CD4-positive, alpha-beta T cell (primary cell): ENCODE results near the gene KATNAL1. TPM values are rescaled to one million over a fixed set of nuclear protein-coding genes. Genes with fewer than 3 reads are reported as not detected.

Source experiments
- ATAC-seq: fragments of 200-7000 bp; cut with Tn5 transposase; one replicate; pipeline ENCODE4 v1.10.0; 2022; ENCODE audit warnings: mild to moderate bottlenecking; ENCODE audit not compliant: poor library complexity
- CTCF ChIA-PET: fragments of 350-600 bp; sonication (Branson Sonifier 250); formaldehyde crosslinking; loops from one replicate; lab custom pipeline; 2021; ENCODE audit warnings: antibody characterized with exemption, inconsistent platforms; lab: Charles Lee
- POLR2A ChIA-PET: fragments of 350-600 bp; sonication (Branson Sonifier 250); formaldehyde crosslinking; loops from one replicate; lab custom pipeline; 2021; ENCODE audit warnings: antibody characterized with exemption, inconsistent platforms; lab: Charles Lee
- DNase-seq, 14 experiments: peaks; one replicate each; pipeline ENCODE4 v3.0.0-alpha.2; 2013 to 2020; ENCODE audit warnings: mixed read lengths in 2 of 14
- H3K27ac ChIP-seq, 2 donors: one replicate each; pipeline versions ENCODE4 v1.5.1 to v1.7.0; 2013; ENCODE audit warnings: low read length in 2 of 2, low read depth in 1 of 2, mild to moderate bottlenecking in 1 of 2
- H3K27me3 ChIP-seq, 2 experiments: 1 replicate in 1 of 2; 2 replicates in 1 of 2; pipeline versions ENCODE4 v1.6.1 to v1.7.0; 2013; ENCODE audit warnings: low read length in 2 of 2, control low read depth in 1 of 2, mild to moderate bottlenecking in 1 of 2, moderate library complexity in 1 of 2; ENCODE audit not compliant: insufficient read depth in 2 of 2, control insufficient read depth in 1 of 2
- H3K36me3 ChIP-seq: one replicate; pipeline ENCODE4 v1.6.1; 2013; ENCODE audit warnings: low read length, control low read depth; ENCODE audit not compliant: insufficient read depth
- H3K4me1 ChIP-seq: one replicate; pipeline ENCODE4 v1.6.1; 2013; ENCODE audit warnings: low read length, control low read depth; ENCODE audit not compliant: insufficient read depth
- H3K4me3 ChIP-seq: one replicate; pipeline ENCODE4 v1.5.1; 2013; ENCODE audit warnings: mild to moderate bottlenecking, low read length, moderate library complexity
- H3K9me3 ChIP-seq, 2 experiments: 1 replicate in 1 of 2; 2 replicates in 1 of 2; pipeline versions ENCODE4 v1.6.1 to v1.7.0; 2013; ENCODE audit warnings: low read length in 2 of 2, mild to moderate bottlenecking in 2 of 2, control low read depth in 1 of 2, moderate library complexity in 1 of 2; ENCODE audit not compliant: control insufficient read depth in 1 of 2, insufficient read depth in 1 of 2
- H3K27ac Mint-ChIP-seq: one replicate; pipeline ENCODE4 v1.8.0; 2020; ENCODE audit warnings: mixed read lengths
- H3K27me3 Mint-ChIP-seq: one replicate; pipeline ENCODE4 v1.8.0; 2021; ENCODE audit warnings: mixed read lengths
- H3K36me3 Mint-ChIP-seq: one replicate; pipeline ENCODE4 v1.8.0; 2021; ENCODE audit warnings: low read depth, mixed read lengths
- H3K4me1 Mint-ChIP-seq: one replicate; pipeline ENCODE4 v1.8.0; 2021; ENCODE audit warnings: low read depth, mixed read lengths
- H3K4me3 Mint-ChIP-seq: one replicate; pipeline ENCODE4 v1.8.0; 2020; ENCODE audit warnings: mild to moderate bottlenecking, mixed read lengths
- H3K9me3 Mint-ChIP-seq: one replicate; pipeline ENCODE4 v1.8.0; 2020; ENCODE audit warnings: mixed read lengths
- CTCF ChIP-seq: fragments of 200-600 bp; IDR thresholded peaks from one replicate; pipeline ENCODE4 v1.8.0; 2022; ENCODE audit warnings: antibody characterized with exemption, mild to moderate bottlenecking
- intact Hi-C, 2 experiments: fragments of 100-400 bp; cut with DNase I in 1 of 2; cut with micrococcal nuclease in 1 of 2; formaldehyde crosslinking; loops; one replicate each; pipeline versions ENCODE4 v1.15.1 to v1.9.0; 2023 to 2025; cut with DNase I, micrococcal nuclease
- total RNA-seq, 174 experiments: library from RNA in 2 of 174; stranded (reverse) in 2 of 174; gene quantifications; one replicate each; pipeline ENCODE4 v1.2.3 and lab custom pipeline; 2021 to 2026

Gene KATNAL1
- total RNA-seq, 2 experiments from 2014 or later: 3.3 to 3.4 TPM

GRCh38 chr13:30321256-30321655, 13.9 kb upstream of the KATNAL1 start:
- POLR2A ChIA-PET: no interaction called here
- no peak overlapping the region for H3K4me3 Mint-ChIP-seq
- H3K36me3 Mint-ChIP-seq: no peaks in the 10 kb centered on the region
- no peak for DNase-seq
- H3K9me3 Mint-ChIP-seq: no peaks in the 10 kb centered on the region
- H3K27ac Mint-ChIP-seq: no peak overlapping the region
- ATAC-seq: no peak
- intact Hi-C loops: no loop called here
- no peak overlapping the region for H3K4me3 ChIP-seq
- no peaks in the 10 kb centered on the region for H3K27me3 Mint-ChIP-seq
- no peaks in the 10 kb centered on the region for H3K4me1 ChIP-seq
- no peak overlapping the region for H3K27ac ChIP-seq
- H3K9me3 ChIP-seq: no peaks in the 10 kb centered on the region
- CTCF ChIA-PET: no interaction called here
- H3K27me3 ChIP-seq: no peaks in the 10 kb centered on the region
- TF ChIP-seq CTCF: no peak
- no peaks in the 10 kb centered on the region for H3K4me1 Mint-ChIP-seq
- peaks cover 2% of the 10 kb centered on the region for H3K36me3 ChIP-seq

DNA sequence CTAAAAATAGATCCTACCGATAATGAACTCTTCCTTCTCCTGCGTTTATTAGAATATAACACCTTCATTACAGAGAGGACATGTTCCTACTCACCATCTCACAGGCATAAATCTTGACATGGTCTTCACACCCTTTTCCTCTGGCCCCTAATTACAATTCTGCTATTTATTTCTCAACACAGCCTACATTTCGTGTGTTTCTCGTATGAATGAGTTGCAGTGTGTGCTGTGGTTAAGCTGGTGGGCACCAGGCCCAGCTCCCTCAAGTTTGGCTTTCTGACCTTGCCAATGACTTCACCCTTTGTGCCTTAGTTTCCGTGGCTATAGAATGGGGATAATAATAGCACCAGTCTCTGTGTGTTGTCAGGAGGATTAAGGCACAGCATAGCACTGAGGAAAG, 12.3 kb upstream of the KATNAL1 start:
- TF ChIP-seq CTCF: no peak
- DNase-seq (no peak), ATAC-seq (no peak)
- H3K27ac ChIP-seq: no peak overlapping the region
- Mint-ChIP-seq H3K9me3 (no peaks in the 10 kb centered on the region), H3K4me3 (no peak overlapping the region), H3K4me1 (peaks cover 7% of the 10 kb centered on the region), H3K27ac (no peak overlapping the region), H3K36me3 (no peaks in the 10 kb centered on the region), H3K27me3 (no peaks in the 10 kb centered on the region)
- intact Hi-C loops: no loop called here
- no peaks in the 10 kb centered on the region for H3K27me3 ChIP-seq
- peaks cover 2% of the 10 kb centered on the region for H3K36me3 ChIP-seq
- no peak overlapping the region for H3K4me3 ChIP-seq
- H3K9me3 ChIP-seq: no peaks in the 10 kb centered on the region
- ChIA-PET POLR2A (interaction anchor here (1.1 kb wide), 1 partner anchor 10 kb away, joined by 3 read pairs; no protein-coding TSS in a partner anchor), CTCF (interaction anchor here (0.9 kb wide), 1 partner anchor 12 kb away, joined by 3 read pairs; the partner anchor contains the start of gene KATNAL1)
- H3K4me1 ChIP-seq: no peaks in the 10 kb centered on the region

DNA sequence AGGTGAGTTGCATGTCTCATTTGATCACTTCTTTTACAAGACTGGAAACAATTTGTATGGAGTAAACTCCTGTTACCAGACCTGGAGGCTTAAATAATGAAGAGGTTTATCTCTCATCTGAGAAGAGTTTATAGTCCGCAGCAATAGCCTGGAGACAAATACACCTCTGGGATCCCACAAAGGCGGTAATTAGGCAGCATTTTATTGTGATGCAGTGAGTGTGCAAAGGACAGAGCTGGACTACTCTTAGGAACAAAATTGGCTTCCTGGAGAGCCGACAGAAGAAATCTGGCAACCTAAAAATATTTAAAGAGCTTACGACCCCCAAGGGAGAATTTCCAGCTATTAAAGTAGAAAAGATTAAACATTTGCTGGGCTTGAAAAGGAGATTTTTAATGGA, 11.8 kb upstream of the KATNAL1 start:
- no peak overlapping the region for H3K27ac Mint-ChIP-seq
- no peaks in the 10 kb centered on the region for H3K27me3 Mint-ChIP-seq
- H3K4me3 Mint-ChIP-seq: no peak overlapping the region
- ChIA-PET POLR2A (interaction anchor here (1.1 kb wide), 1 partner anchor 10 kb away, joined by 3 read pairs; no protein-coding TSS in a partner anchor), CTCF (interaction anchor here (0.9 kb wide), 1 partner anchor 12 kb away, joined by 3 read pairs; the partner anchor contains the start of gene KATNAL1)
- no peaks in the 10 kb centered on the region for H3K36me3 Mint-ChIP-seq
- no peak for TF ChIP-seq CTCF
- no peak overlapping the region for H3K27ac ChIP-seq
- intact Hi-C loops: no loop called here
- no peaks in the 10 kb centered on the region for H3K4me1 ChIP-seq
- DNase-seq (no peak), ATAC-seq (no peak)
- H3K4me3 ChIP-seq: no peak overlapping the region
- peaks cover 2% of the 10 kb centered on the region for H3K36me3 ChIP-seq
- no peaks in the 10 kb centered on the region for H3K9me3 Mint-ChIP-seq
- no peaks in the 10 kb centered on the region for H3K9me3 ChIP-seq
- peaks cover 10% of the 10 kb centered on the region for H3K4me1 Mint-ChIP-seq
- H3K27me3 ChIP-seq: no peaks in the 10 kb centered on the region
